ENCODE data around the gene PPIL6. TPM values are rescaled to one million over a fixed set of nuclear protein-coding genes. Genes with fewer than 3 reads are reported as not detected.

PPIL6 gene
- total RNA-seq, 2 experiments from 2014 or later = 0.84 to 1.3 TPM

DNA sequence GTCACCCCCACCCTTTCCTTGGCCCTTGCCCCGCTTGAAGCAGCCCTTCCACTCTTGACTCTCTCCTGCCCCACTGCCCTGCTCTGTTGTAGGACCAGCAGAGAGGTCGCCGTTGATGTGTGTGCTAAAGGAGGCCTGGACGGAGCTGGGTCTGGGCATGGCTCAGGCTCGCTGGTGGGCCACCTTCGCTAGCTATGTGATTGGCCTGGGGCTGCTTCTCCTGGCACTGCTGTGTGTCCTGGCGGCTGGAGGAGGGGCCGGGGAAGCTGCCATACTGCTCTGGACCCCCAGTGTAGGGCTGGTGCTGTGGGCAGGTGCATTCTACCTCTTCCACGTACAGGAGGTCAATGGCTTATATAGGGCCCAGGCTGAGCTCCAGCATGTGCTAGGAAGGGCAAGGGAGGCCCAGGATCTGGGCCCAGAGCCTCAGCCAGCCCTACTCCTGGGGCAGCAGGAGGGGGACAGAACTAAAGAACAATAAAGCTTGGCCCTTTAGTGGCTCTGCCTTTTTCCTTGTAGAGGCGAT lies 3.1 kb upstream of the PPIL6 start:
- H3K27ac Mint-ChIP-seq = peak overlapping the region; percentile 93
- peaks cover 38% of the 10 kb centered on the region for H3K4me1 Mint-ChIP-seq (ENCODE audit: low read depth)
- Histone ChIP-seq H3K27ac (ENCODE audit: low read depth in 1 of 2, low read length in 2 of 2) (no peak overlapping the region), H3K4me1 (ENCODE audit: insufficient read depth, low read length) (peaks cover 47% of the 10 kb centered on the region), H3K27me3 (ENCODE audit: control insufficient read depth in 1 of 2, insufficient read depth in 2 of 2, low read length in 2 of 2) (no peaks in the 10 kb centered on the region), H3K4me3 (ENCODE audit: low read length) (no peak overlapping the region), H3K36me3 (ENCODE audit: insufficient read depth, low read length) (peaks cover 54% of the 10 kb centered on the region), H3K9me3 (ENCODE audit: control insufficient read depth in 1 of 2, insufficient read depth in 1 of 2, low read length in 2 of 2) (no peaks in the 10 kb centered on the region)
- H3K9me3 Mint-ChIP-seq = no peaks in the 10 kb centered on the region
- intact Hi-C loops (cut with DNase I, micrococcal nuclease) = loop anchor here (5.0 kb wide), 3 partner anchors 256 to 886 kb away; partner anchors contain the start of gene CEP57L1 (in 1 of the 2)
- peak overlapping the region; percentile 38 for H3K4me3 Mint-ChIP-seq
- H3K27me3 Mint-ChIP-seq = no peaks in the 10 kb centered on the region
- H3K36me3 Mint-ChIP-seq (ENCODE audit: low read depth) = peaks cover 61% of the 10 kb centered on the region
- ATAC-seq (ENCODE audit: poor library complexity) (no peak), DNase-seq (peak in 1 of 14 experiments; percentile 18)
- TF ChIP-seq, protein P1, sequence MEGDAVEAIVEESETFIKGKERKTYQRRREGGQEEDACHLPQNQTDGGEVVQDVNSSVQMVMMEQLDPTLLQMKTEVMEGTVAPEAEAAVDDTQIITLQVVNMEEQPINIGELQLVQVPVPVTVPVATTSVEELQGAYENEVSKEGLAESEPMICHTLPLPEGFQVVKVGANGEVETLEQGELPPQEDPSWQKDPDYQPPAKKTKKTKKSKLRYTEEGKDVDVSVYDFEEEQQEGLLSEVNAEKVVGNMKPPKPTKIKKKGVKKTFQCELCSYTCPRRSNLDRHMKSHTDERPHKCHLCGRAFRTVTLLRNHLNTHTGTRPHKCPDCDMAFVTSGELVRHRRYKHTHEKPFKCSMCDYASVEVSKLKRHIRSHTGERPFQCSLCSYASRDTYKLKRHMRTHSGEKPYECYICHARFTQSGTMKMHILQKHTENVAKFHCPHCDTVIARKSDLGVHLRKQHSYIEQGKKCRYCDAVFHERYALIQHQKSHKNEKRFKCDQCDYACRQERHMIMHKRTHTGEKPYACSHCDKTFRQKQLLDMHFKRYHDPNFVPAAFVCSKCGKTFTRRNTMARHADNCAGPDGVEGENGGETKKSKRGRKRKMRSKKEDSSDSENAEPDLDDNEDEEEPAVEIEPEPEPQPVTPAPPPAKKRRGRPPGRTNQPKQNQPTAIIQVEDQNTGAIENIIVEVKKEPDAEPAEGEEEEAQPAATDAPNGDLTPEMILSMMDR (IDR thresholded peaks at IDR 0.05) = no peak
- CTCF ChIA-PET = interaction anchor here (0.6 to 5.6 kb wide), 3 partner anchors 11 to 761 kb away, joined by 4 to 42 read pairs (median 29); partner anchors contain the start of genes CD164 and MICAL1
- POLR2A ChIA-PET = interaction anchor here (0.9 to 8.2 kb wide), 4 partner anchors 13 to 61 kb away, joined by 3 to 137 read pairs (median 52); partner anchors contain the start of genes CD164 and MICAL1

DNA sequence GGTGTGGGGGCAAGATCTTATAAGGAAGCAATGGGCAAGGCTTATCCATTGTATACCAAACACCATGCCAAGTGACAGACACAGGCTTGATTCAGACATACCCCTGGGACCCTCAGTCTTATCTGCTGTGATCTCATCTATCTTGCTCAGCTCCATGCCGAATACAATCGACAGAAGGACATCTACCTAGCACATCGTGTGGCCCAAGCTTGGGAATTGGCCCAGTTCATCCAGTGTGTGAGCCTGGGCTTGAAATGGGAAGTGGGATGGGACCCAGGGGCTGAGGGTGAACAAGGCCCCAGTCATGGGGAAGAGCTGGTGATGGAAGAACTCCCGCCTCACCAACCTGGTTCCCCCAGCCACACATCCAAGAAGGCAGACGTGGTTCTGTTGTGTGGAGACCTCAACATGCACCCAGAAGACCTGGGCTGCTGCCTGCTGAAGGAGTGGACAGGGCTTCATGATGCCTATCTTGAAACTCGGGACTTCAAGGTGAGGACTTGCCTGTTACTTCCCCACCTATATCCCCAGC lies 2.0 kb upstream of the PPIL6 start:
- H3K36me3 ChIP-seq (ENCODE audit: insufficient read depth, low read length) = peaks cover 51% of the 10 kb centered on the region
- Mint-ChIP-seq H3K4me1 (ENCODE audit: low read depth) (peaks cover 28% of the 10 kb centered on the region), H3K36me3 (ENCODE audit: low read depth) (peaks cover 52% of the 10 kb centered on the region), H3K27me3 (no peaks in the 10 kb centered on the region), H3K27ac (peak overlapping the region; percentile 93), H3K4me3 (peak overlapping the region; percentile 95), H3K9me3 (no peaks in the 10 kb centered on the region)
- intact Hi-C loops (cut with DNase I, micrococcal nuclease) = loop anchor here (5.0 kb wide), 3 partner anchors 255 to 885 kb away; partner anchors contain the start of gene CEP57L1 (in 1 of the 2)
- H3K27ac ChIP-seq (ENCODE audit: low read depth in 1 of 2, low read length in 2 of 2) = peak overlapping the region; percentile 29 to 74
- H3K4me3 ChIP-seq (ENCODE audit: low read length) = no peak overlapping the region
- CTCF ChIA-PET = interaction anchor here (1.2 to 5.6 kb wide), 5 partner anchors 8 to 255 kb away, joined by 4 to 42 read pairs (median 17); partner anchors contain the start of genes CD164 and MICAL1
- peak in 1 of 14 experiments; percentile 25 for DNase-seq
- POLR2A ChIA-PET = interaction anchor here (2.0 to 8.2 kb wide), 7 partner anchors 7 to 597 kb away, joined by 6 to 137 read pairs (median 24); partner anchors contain the start of genes CD164, MICAL1 and ZBTB24
- peaks cover 39% of the 10 kb centered on the region for H3K4me1 ChIP-seq (ENCODE audit: insufficient read depth, low read length)
- no peaks in the 10 kb centered on the region for H3K9me3 ChIP-seq (ENCODE audit: control insufficient read depth in 1 of 2, insufficient read depth in 1 of 2, low read length in 2 of 2)
- no peak for ATAC-seq (ENCODE audit: poor library complexity)
- TF ChIP-seq, protein P1 (IDR thresholded peaks at IDR 0.05) = no peak
- no peaks in the 10 kb centered on the region for H3K27me3 ChIP-seq (ENCODE audit: control insufficient read depth in 1 of 2, insufficient read depth in 2 of 2, low read length in 2 of 2)

DNA sequence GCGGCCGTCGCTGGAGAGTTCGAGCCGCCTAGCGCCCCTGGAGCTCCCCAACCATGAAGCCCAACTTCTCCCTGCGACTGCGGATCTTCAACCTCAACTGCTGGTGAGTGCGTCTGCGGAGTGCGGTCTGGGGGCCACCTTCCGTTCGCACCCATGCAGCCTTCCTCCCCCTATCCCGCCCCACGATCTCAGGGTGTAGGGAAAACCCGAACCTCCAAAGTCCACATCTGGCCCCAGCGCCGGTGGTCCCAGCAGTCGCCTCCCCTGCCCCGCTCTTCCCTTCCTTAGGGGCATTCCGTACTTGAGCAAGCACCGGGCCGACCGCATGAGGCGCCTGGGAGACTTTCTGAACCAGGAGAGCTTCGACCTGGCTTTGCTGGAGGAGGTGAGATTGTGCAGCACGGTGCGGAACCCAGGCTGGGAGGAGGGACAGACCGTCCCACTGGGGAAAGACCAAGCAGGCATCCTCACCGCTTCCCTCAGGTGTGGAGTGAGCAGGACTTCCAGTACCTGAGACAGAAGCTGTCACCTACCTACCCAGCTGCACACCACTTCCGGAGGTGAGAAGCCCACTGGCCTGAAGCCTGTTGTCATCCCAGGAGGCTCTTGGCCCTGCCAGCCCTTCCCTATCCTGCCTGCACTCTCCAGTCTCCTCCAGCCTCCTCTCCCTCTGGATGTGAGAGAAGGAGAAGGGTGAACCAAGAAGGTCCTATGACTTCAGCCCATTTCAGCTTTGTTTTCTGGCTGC lies 815 bp upstream of the PPIL6 start:
- H3K4me3 ChIP-seq (ENCODE audit: low read length) = peak overlapping the region; percentile 81
- H3K27me3 ChIP-seq (ENCODE audit: control insufficient read depth in 1 of 2, insufficient read depth in 2 of 2, low read length in 2 of 2) = no peaks in the 10 kb centered on the region
- H3K36me3 ChIP-seq (ENCODE audit: insufficient read depth, low read length) = peaks cover 40% of the 10 kb centered on the region
- H3K27me3 Mint-ChIP-seq = no peaks in the 10 kb centered on the region
- peaks cover 27% of the 10 kb centered on the region for H3K4me1 Mint-ChIP-seq (ENCODE audit: low read depth)
- peak overlapping the region; percentile 74 to 82 for H3K27ac ChIP-seq (ENCODE audit: low read depth in 1 of 2, low read length in 2 of 2)
- no peaks in the 10 kb centered on the region for H3K9me3 ChIP-seq (ENCODE audit: control insufficient read depth in 1 of 2, insufficient read depth in 1 of 2, low read length in 2 of 2)
- H3K36me3 Mint-ChIP-seq (ENCODE audit: low read depth) = peaks cover 44% of the 10 kb centered on the region
- intact Hi-C loops (cut with DNase I, micrococcal nuclease) = loop anchor here (1.0 to 5.0 kb wide), 5 partner anchors 13 to 884 kb away; partner anchors contain the start of genes ZBTB24 (in 2 of the 2) and CEP57L1 (in 1 of the 2)
- DNase-seq = peak in 10 of 14 experiments; percentile 28 to 84 (median 38)
- TF ChIP-seq, protein P1 (IDR thresholded peaks at IDR 0.05) = peak; percentile 4
- peak; percentile 52 for ATAC-seq (ENCODE audit: poor library complexity)
- ChIA-PET CTCF (interaction anchor here (0.5 to 5.6 kb wide), 13 partner anchors 9 to 253 kb away, joined by 3 to 42 read pairs (median 4); partner anchors contain the start of genes CD164 and MICAL1), POLR2A (interaction anchor here (0.7 to 8.2 kb wide), 19 partner anchors 9 to 883 kb away, joined by 3 to 137 read pairs (median 6); partner anchors contain the start of genes AK9, CD164, CDC40 and CEP57L1)
- H3K9me3 Mint-ChIP-seq = no peaks in the 10 kb centered on the region
- H3K4me1 ChIP-seq (ENCODE audit: insufficient read depth, low read length) = peaks cover 39% of the 10 kb centered on the region
- peak overlapping the region; percentile 95 for H3K4me3 Mint-ChIP-seq
- peak overlapping the region; percentile 93 for H3K27ac Mint-ChIP-seq

All from CD4-positive, alpha-beta T cell (primary cell).